K562 (cell line): Measurements from ENCODE around the gene WLS. TPM values are rescaled to one million over a fixed set of nuclear protein-coding genes. Genes with fewer than 3 reads are reported as not detected.

Source experiments
- ATAC-seq: fragments of 200-7000 bp; cut with Tn5 transposase; 3 replicates; pipeline ENCODE4 v1.9.1; 2020; ENCODE audit warnings: moderate library complexity
- BruUV-seq: library from RNA; stranded (reverse); fragments of 400-500 nt; replicated peaks from 2 replicates; lab custom pipeline; 2021; lab: Mats Ljungman, UMichigan
- CTCF ChIA-PET: fragments of 300-600 bp; formaldehyde crosslinking; extraction: SDS; loops from one replicate; lab custom pipeline; 2021; ENCODE audit warnings: low intra/inter-chr PET ratio; lab: Yijun Ruan, JAX
- POLR2A ChIA-PET: fragments of 300-600, 350-650 bp; sonication (Branson Sonifier 250); formaldehyde crosslinking; extraction: SDS; loops from one replicate; lab custom pipeline; 2021; ENCODE audit warnings: antibody characterized with exemption, inconsistent platforms; lab: Yijun Ruan, JAX
- DNase-seq, 4 experiments: peaks; one replicate each; pipeline versions ENCODE4 v3.0.0 to v3.0.0-alpha.2; 2011 to 2018; ENCODE audit warnings: low spot score in 3 of 4, mixed read lengths in 3 of 4; ENCODE audit errors: extremely low read depth in 1 of 4
- FAIRE-seq: peaks from 2 replicates; lab custom pipeline; 2011; peaks lifted over from hg19 to GRCh38; lab: Jason Lieb, UNC
- H2AFZ ChIP-seq: 2 replicates; pipeline ENCODE4 v1.6.0; 2011; ENCODE audit warnings: low read depth, low read length, control low read depth, inconsistent platforms
- H3K27ac ChIP-seq: fragments of 200-600 bp; 3 replicates; pipeline ENCODE4 v1.8.0; 2011; ENCODE audit warnings: low read depth, mild to moderate bottlenecking, control low read depth, inconsistent platforms, low read length, moderate library complexity, mixed read lengths; ENCODE audit errors: extremely low read depth
- H3K27me3 ChIP-seq, 2 experiments: fragments of 300-600 bp in 1 of 2; 2 replicates in 1 of 2; 3 replicates in 1 of 2; pipeline versions ENCODE4 v1.6.0 to v1.8.0; 2011; ENCODE audit warnings: inconsistent platforms in 2 of 2, low read length in 2 of 2, mild to moderate bottlenecking in 1 of 2, mixed read lengths in 1 of 2, moderate library complexity in 1 of 2; ENCODE audit not compliant: control insufficient read depth in 2 of 2, insufficient read depth in 2 of 2
- H3K36me3 ChIP-seq: fragments of 300-600 bp; 3 replicates; pipeline ENCODE4 v1.8.0; 2011; ENCODE audit warnings: mild to moderate bottlenecking, low read length, inconsistent platforms; ENCODE audit not compliant: control insufficient read depth, insufficient read depth
- H3K4me1 ChIP-seq, 2 experiments: fragments of 200-600 bp in 1 of 2; replicated peaks in 1 of 2; 2 replicates in 1 of 2; 3 replicates in 1 of 2; pipeline versions ENCODE4 v1.5.1 to v1.8.0; 2011; ENCODE audit warnings: inconsistent platforms in 2 of 2, low read length in 2 of 2, mild to moderate bottlenecking in 1 of 2, mixed read lengths in 1 of 2, moderate library complexity in 1 of 2; ENCODE audit not compliant: control insufficient read depth in 2 of 2, insufficient read depth in 2 of 2
- H3K4me2 ChIP-seq: 2 replicates; pipeline ENCODE4 v1.6.1; 2011; ENCODE audit warnings: low read length, control low read depth, inconsistent platforms, mixed read lengths; ENCODE audit not compliant: insufficient read depth
- H3K4me3 ChIP-seq: fragments of 200-600 bp; sonication (generic), shearing (Covaris generic); 2 replicates; pipeline ENCODE4 v1.5.1; 2016; ENCODE audit warnings: control low read depth, inconsistent platforms
- H3K79me2 ChIP-seq: fragments of 200-600 bp; 3 replicates; pipeline ENCODE4 v1.8.0; 2011; ENCODE audit warnings: low read length, inconsistent platforms; ENCODE audit not compliant: control insufficient read depth, insufficient read depth
- H3K9ac ChIP-seq, 2 experiments: 2 replicates each; pipeline versions ENCODE4 v1.6.0 to v1.6.1; 2011; ENCODE audit warnings: low read depth in 2 of 2, low read length in 2 of 2, control low read depth in 1 of 2, inconsistent platforms in 1 of 2, mild to moderate bottlenecking in 1 of 2, mixed read lengths in 1 of 2; ENCODE audit not compliant: insufficient read depth in 1 of 2
- H3K9me1 ChIP-seq: one replicate; pipeline ENCODE4 v1.6.0; 2011; ENCODE audit warnings: inconsistent platforms, mild to moderate bottlenecking, low read length, moderate library complexity; ENCODE audit not compliant: control insufficient read depth, insufficient read depth
- H3K9me3 ChIP-seq: replicated peaks from 2 replicates; pipeline ENCODE4 v1.5.1; 2011; ENCODE audit warnings: low read depth, low read length, inconsistent platforms; ENCODE audit not compliant: control insufficient read depth, insufficient read depth
- H4K20me1 ChIP-seq: replicated peaks from 2 replicates; pipeline ENCODE4 v1.6.1; 2011; ENCODE audit warnings: low read length, inconsistent platforms, mixed read lengths; ENCODE audit not compliant: control insufficient read depth, insufficient read depth
- C11orf30 ChIP-seq: fragments of 450-650 bp; IDR thresholded peaks from 2 replicates; pipeline ENCODE4 v1.6.1; 2016; ENCODE audit warnings: low read depth, mild to moderate bottlenecking
- CTBP1 ChIP-seq: fragments of 450-650 bp; IDR thresholded peaks from 2 replicates; pipeline ENCODE4 v1.6.1; 2016; ENCODE audit warnings: borderline replicate concordance
- DNMT1 ChIP-seq: fragments of 450-650 bp; IDR thresholded peaks from 2 replicates; pipeline ENCODE4 v1.6.1; 2016; ENCODE audit warnings: antibody characterized with exemption, mild to moderate bottlenecking
- FOSL1 ChIP-seq: fragments of 200-800 bp; sonication (Bioruptor generic); conservative IDR thresholded peaks from 2 replicates; pipeline ENCODE4 v1.6.1; 2016; ENCODE audit warnings: missing genetic modification characterization, missing compliant biosample characterization
- MAFF ChIP-seq: IDR thresholded peaks from 2 replicates; pipeline ENCODE4 v1.6.1; 2012; ENCODE audit warnings: low read length, improper control_type of control experiment
- MAFG ChIP-seq: fragments of 450-650 bp; conservative IDR thresholded peaks from 2 replicates; pipeline ENCODE4 v1.6.1; 2016; ENCODE audit warnings: missing genetic modification characterization, missing compliant biosample characterization
- POLR2H ChIP-seq: IDR thresholded peaks from 2 replicates; pipeline ENCODE4 v1.6.1; 2016; ENCODE audit warnings: missing genetic modification characterization, low read depth, mild to moderate bottlenecking, control low read depth, missing compliant biosample characterization, moderate library complexity
- SREBF1 ChIP-seq: fragments of 150-350 bp; IDR thresholded peaks from 2 replicates; pipeline ENCODE4 v1.6.1; 2014; ENCODE audit warnings: antibody characterized with exemption, low read depth, low read length, borderline replicate concordance
- SRSF3 ChIP-seq: fragments of 200-400 bp; formaldehyde crosslinking; IDR thresholded peaks from 2 replicates; pipeline ENCODE4 v1.6.1; 2016; ENCODE audit warnings: mild to moderate bottlenecking, low read length, moderate library complexity; ENCODE audit not compliant: insufficient read depth
- TAL1 ChIP-seq: fragments of 450-650 bp; IDR thresholded peaks from 2 replicates; pipeline ENCODE4 v1.6.1; 2016; ENCODE audit warnings: mild to moderate bottlenecking
- ZFP1 ChIP-seq: fragments of 450-650 bp; formaldehyde crosslinking; IDR thresholded peaks from 2 replicates; pipeline ENCODE4 v1.4.0; 2020; ENCODE audit warnings: mild to moderate bottlenecking, mixed read lengths
- ZNF561 ChIP-seq: fragments of 450-650 bp; formaldehyde crosslinking; conservative IDR thresholded peaks from 2 replicates; pipeline ENCODE4 v1.4.0; 2020; ENCODE audit warnings: mild to moderate bottlenecking, moderate library complexity
- WGBS: fragments of 100-300 bp; shearing (Covaris generic); methylation state at CpG from one replicate; pipeline ENCODE4 v1.1.6; 2016; ENCODE audit warnings: low coverage, mixed read lengths; ENCODE audit not compliant: insufficient coverage; ENCODE audit errors: missing lambda C conversion rate; 5-methylcytosine and 5-hydroxymethylcytosine counted together
- in situ Hi-C: fragments of 300-500 bp; cut with MboI; formaldehyde crosslinking; loops from 4 replicates; pipeline ENCODE4 v1.15.0; 2018; ENCODE audit warnings: inconsistent platforms, mixed read lengths
- intact Hi-C: fragments of 100-400 bp; cut with micrococcal nuclease; formaldehyde crosslinking; loops from 2 replicates; pipeline ENCODE4 v1.14.2; 2022
- polyA plus RNA-seq, 8 experiments: library from polyadenylated mRNA; depleted of rRNA in 4 of 8; stranded (reverse) in 5 of 8; unstranded in 3 of 8; fragments of >200 nt; fragmentation: Nextera tagmentation in 2 of 8; fragmentation: Illumina TruSeq in 1 of 8; extraction: Ambion mirVana in 2 of 8; extraction: Trizol in 1 of 8; gene quantifications; 2 replicates each; pipeline versions ENCODE4 v1.2.1 to v1.2.3, GENCODE V29; 2011 to 2014; ENCODE audit warnings: inconsistent platforms in 1 of 8, missing spikeins in 1 of 8
- total RNA-seq, 7 experiments: library from RNA; depleted of rRNA in 6 of 7; stranded (reverse); fragments of >200 nt in 6 of 7; fragmentation: Illumina TruSeq in 2 of 7; extraction: Trizol in 2 of 7; gene quantifications; 2 replicates each; pipeline versions ENCODE4 v1.2.1 to v1.2.3, GENCODE V29; 2011 to 2021; ENCODE audit warnings: low replicate concordance in 1 of 7
- TF ChIP-seq, protein P1 (sequence below): fragments of 450-650 bp; IDR thresholded peaks from 2 replicates; pipeline ENCODE4 v1.6.1; 2014; ENCODE audit warnings: low read depth, mild to moderate bottlenecking, moderate library complexity, borderline replicate concordance
- TF ChIP-seq, protein P2 (sequence below): fragments of 250-450 bp; sonication (Bioruptor Pico); IDR thresholded peaks from 2 replicates; pipeline ENCODE4 v1.5.0; 2022; ENCODE audit warnings: mild to moderate bottlenecking
- TF ChIP-seq, protein P3 (sequence below): IDR thresholded peaks from 2 replicates; pipeline ENCODE4 v1.6.1; 2012; ENCODE audit warnings: low read depth, low read length, improper control_type of control experiment, borderline replicate concordance

The WLS gene
- total and polyA plus RNA-seq, 9 of the 15 experiments (the other 6 are each of a cell fraction or from before 2014, with no cell fraction given) = 0.47 TPM; not detected in 8

DNA sequence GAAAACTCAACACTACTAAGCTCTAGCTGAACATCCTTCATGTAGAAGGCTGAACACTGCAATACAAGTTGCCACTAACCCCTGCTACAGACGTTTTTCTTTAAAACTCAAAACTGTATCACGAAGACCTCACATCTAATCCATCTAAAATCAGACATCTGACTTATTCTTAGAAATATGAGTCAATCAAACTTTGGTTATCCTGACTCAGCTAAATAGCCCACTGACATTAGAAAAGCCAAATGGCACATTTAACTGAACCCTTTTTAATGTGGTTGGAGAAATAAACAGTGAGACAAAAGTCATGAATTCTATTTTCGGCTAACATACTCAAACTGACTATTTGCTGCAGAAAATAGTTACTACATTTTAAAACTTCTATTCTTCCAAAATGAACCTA is 35.6 kb downstream of the WLS start:
- H3K27me3 ChIP-seq = no peaks in the 10 kb centered on the region
- no peaks in the 10 kb centered on the region for H3K79me2 ChIP-seq
- H3K36me3 ChIP-seq = no peaks in the 10 kb centered on the region
- H3K9ac ChIP-seq = no peak overlapping the region
- ATAC-seq (no peak), FAIRE-seq (no peak), DNase-seq (no peak)
- intact Hi-C loops = no loop called here
- no peaks in the 10 kb centered on the region for H3K4me1 ChIP-seq
- ChIA-PET CTCF (no interaction called here), POLR2A (no interaction called here)
- 0% methylated on average over 3 of the region's 3 CpGs for WGBS
- H4K20me1 ChIP-seq = no peaks in the 10 kb centered on the region
- no peak overlapping the region for H3K4me3 ChIP-seq
- no peak overlapping the region for H3K27ac ChIP-seq
- H2AFZ ChIP-seq = no peak overlapping the region
- no peaks in the 10 kb centered on the region for H3K9me1 ChIP-seq
- H3K4me2 ChIP-seq = no peak overlapping the region
- H3K9me3 ChIP-seq = no peaks in the 10 kb centered on the region
- in situ Hi-C loops = no loop called here
- no TSS peak for BruUV-seq
- TF ChIP-seq POLR2H (tag) (no peak), SREBF1 (no peak), ZFP1 (no peak), MAFG (peak; percentile 45; the same call in 1 of the 2 replicates), ZNF561 (no peak), DNMT1 (no peak), MAFF (0 out of 2 replicates have a peak, but pooled peaks have one; percentile 30), CTBP1 (no peak), TAL1 (no peak), SRSF3 (no peak), FOSL1 (no peak), C11orf30 (peak; percentile 37; the same call in 1 of the 2 replicates)
- TF ChIP-seq, protein P1, sequence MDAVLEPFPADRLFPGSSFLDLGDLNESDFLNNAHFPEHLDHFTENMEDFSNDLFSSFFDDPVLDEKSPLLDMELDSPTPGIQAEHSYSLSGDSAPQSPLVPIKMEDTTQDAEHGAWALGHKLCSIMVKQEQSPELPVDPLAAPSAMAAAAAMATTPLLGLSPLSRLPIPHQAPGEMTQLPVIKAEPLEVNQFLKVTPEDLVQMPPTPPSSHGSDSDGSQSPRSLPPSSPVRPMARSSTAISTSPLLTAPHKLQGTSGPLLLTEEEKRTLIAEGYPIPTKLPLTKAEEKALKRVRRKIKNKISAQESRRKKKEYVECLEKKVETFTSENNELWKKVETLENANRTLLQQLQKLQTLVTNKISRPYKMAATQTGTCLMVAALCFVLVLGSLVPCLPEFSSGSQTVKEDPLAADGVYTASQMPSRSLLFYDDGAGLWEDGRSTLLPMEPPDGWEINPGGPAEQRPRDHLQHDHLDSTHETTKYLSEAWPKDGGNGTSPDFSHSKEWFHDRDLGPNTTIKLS = no peak
- TF ChIP-seq, protein P2, sequence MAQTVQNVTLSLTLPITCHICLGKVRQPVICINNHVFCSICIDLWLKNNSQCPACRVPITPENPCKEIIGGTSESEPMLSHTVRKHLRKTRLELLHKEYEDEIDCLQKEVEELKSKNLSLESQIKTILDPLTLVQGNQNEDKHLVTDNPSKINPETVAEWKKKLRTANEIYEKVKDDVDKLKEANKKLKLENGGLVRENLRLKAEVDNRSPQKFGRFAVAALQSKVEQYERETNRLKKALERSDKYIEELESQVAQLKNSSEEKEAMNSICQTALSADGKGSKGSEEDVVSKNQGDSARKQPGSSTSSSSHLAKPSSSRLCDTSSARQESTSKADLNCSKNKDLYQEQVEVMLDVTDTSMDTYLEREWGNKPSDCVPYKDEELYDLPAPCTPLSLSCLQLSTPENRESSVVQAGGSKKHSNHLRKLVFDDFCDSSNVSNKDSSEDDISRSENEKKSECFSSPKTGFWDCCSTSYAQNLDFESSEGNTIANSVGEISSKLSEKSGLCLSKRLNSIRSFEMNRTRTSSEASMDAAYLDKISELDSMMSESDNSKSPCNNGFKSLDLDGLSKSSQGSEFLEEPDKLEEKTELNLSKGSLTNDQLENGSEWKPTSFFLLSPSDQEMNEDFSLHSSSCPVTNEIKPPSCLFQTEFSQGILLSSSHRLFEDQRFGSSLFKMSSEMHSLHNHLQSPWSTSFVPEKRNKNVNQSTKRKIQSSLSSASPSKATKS (CRISPR knock-in tag) = no peak
- TF ChIP-seq, protein P3, sequence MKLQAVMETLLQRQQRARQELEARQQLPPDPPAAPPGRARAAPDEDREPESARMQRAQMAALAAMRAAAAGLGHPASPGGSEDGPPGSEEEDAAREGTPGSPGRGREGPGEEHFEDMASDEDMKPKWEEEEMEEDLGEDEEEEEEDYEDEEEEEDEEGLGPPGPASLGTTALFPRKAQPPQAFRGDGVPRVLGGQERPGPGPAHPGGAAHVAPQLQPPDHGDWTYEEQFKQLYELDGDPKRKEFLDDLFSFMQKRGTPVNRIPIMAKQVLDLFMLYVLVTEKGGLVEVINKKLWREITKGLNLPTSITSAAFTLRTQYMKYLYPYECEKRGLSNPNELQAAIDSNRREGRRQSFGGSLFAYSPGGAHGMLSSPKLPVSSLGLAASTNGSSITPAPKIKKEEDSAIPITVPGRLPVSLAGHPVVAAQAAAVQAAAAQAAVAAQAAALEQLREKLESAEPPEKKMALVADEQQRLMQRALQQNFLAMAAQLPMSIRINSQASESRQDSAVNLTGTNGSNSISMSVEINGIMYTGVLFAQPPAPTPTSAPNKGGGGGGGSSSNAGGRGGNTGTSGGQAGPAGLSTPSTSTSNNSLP = no peak
